Heart left ventricle (tissue), 13 donors: ENCODE data around the gene OTUD6A.

Source experiments
- POLR2A ChIP-seq, 2 donors: fragments of 450-650 bp; IDR thresholded peaks; one replicate each; pipeline ENCODE4 v1.6.1; 2017; ENCODE audit warnings: antibody characterized with exemption in 2 of 2, mild to moderate bottlenecking in 2 of 2, moderate library complexity in 2 of 2
- TF ChIP-seq, protein P1 (sequence below), 12 donors: fragments of 200-600 bp; sonication (generic) in 4 of 12; IDR thresholded peaks; one replicate each; pipeline versions ENCODE4 v1.5.0 to v1.8.0; 2018 to 2022; ENCODE audit warnings: antibody characterized with exemption in 12 of 12, mild to moderate bottlenecking in 5 of 12
- donor health status: ischemic (EF 13 %, LVEDD 7.1; RV severe dilation, severe dysfunction).
- donor health status: DM: no; HTN: yes; CAD: no.
- donor health status: DM: no; HTN: no; CAD: no.
- donor health status: ischemic (EF 25% LVEDD 6.9; RV normal size, moderate dysfunction).
- donor health status: ischemic (EF 25% LVEDD 5.7; RV mildly dilated, moderate dysfunction).
- donor health status: ischemic (EF 35%, LVEDD 5.7; RV mildly dilated, moderate dysfunction).
- donor health status: nonischemic (EF 11% LVEDD 7.7; RV severe dilation, severe dysfunction).
- donor health status: DM: yes; HTN: yes; CAD: no.
- donor health status: PGD.
- donor health status: ischemic (EF 29% LVEDD 5.4; RV normal size, mild dysfunction).
- donor health status: nonischemic (EF 23%, LVEDD 6.1; RV moderate dilation, normal function).

GRCh38 chrX:70049925-70050324 lies 12.3 kb upstream of the OTUD6A start, which contains the start of gene AWAT2:
- no peak for TF ChIP-seq POLR2A (IDR thresholded peaks at IDR 0.05)
- TF ChIP-seq, protein P1, sequence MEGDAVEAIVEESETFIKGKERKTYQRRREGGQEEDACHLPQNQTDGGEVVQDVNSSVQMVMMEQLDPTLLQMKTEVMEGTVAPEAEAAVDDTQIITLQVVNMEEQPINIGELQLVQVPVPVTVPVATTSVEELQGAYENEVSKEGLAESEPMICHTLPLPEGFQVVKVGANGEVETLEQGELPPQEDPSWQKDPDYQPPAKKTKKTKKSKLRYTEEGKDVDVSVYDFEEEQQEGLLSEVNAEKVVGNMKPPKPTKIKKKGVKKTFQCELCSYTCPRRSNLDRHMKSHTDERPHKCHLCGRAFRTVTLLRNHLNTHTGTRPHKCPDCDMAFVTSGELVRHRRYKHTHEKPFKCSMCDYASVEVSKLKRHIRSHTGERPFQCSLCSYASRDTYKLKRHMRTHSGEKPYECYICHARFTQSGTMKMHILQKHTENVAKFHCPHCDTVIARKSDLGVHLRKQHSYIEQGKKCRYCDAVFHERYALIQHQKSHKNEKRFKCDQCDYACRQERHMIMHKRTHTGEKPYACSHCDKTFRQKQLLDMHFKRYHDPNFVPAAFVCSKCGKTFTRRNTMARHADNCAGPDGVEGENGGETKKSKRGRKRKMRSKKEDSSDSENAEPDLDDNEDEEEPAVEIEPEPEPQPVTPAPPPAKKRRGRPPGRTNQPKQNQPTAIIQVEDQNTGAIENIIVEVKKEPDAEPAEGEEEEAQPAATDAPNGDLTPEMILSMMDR (IDR thresholded peaks at IDR 0.05): no peak
